Measurements from ENCODE around the gene GATB.
A peak's percentile ranks its signal among the peaks of the same experiment; 100 is the strongest.

GATB gene

DNA sequence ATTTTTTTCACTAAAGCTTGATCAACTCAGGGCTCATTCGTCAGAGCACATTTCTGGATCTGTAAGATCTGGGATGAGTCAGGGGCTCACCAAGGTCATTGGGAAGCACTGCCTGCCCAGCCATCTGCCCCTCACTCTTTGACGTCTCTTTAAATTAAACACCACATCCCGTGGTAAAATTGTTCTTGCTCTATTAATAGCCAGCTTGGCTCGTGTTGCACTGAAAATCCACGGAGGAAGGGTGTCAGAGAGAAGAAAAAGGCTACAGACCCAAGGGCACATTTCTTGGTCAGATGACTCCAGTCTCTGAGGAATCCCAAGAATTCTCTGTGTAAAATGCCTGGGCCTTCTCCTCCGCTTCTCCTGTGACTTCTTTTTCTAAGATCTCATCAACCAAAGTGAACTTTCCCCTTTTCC is 45.7 kb upstream of the GATB start:
- H3K27me3 ChIP-seq (replicated peaks in 2 of 5; ENCODE audit: control insufficient read depth in 4 of 5, insufficient read depth in 5 of 5, low read length in 4 of 5) = peaks cover 0 to 6% (median 0%) of the 10 kb centered on the region in 5 experiments
- no peak for DNase-seq
- ChIA-PET CTCF (no interaction called here), POLR2A (no interaction called here)
- WGBS (ENCODE audit: insufficient coverage) = 93% methylated on average over 4 of the region's 6 CpGs
- H3K9me3 ChIP-seq (ENCODE audit: control extremely low read depth in 1 of 5, control insufficient read depth in 4 of 5, insufficient read depth in 2 of 5, low read depth in 1 of 5, low read length in 4 of 5) = no peaks in the 10 kb centered on the region
- no peak overlapping the region for H3K27ac ChIP-seq (ENCODE audit: insufficient read depth in 1 of 2, low read depth in 1 of 2, low read length in 2 of 2, poor library complexity in 1 of 2, severe bottlenecking in 2 of 2)
- H3K4me1 ChIP-seq (ENCODE audit: control extremely low read depth in 1 of 4, control insufficient read depth in 4 of 4, insufficient read depth in 4 of 4, low read length in 3 of 4) = no peaks in the 10 kb centered on the region
- no peak overlapping the region for H3K4me3 ChIP-seq (ENCODE audit: control insufficient read depth in 1 of 7, extremely low read depth in 1 of 7, insufficient read depth in 4 of 7, low read depth in 2 of 7, low read length in 6 of 7)
- no peaks in the 10 kb centered on the region for H3K36me3 ChIP-seq (ENCODE audit: control insufficient read depth in 4 of 4, insufficient read depth in 4 of 4, low read length in 3 of 4)

GRCh38 chr4:151804821-151805220 is 44.0 kb upstream of the GATB start:
- DNase-seq = no peak
- POLR2A ChIA-PET = no interaction called here
- Histone ChIP-seq H3K27ac (ENCODE audit: insufficient read depth in 1 of 2, low read depth in 1 of 2, low read length in 2 of 2, poor library complexity in 1 of 2, severe bottlenecking in 2 of 2) (no peak overlapping the region), H3K4me1 (ENCODE audit: control extremely low read depth in 1 of 4, control insufficient read depth in 4 of 4, insufficient read depth in 4 of 4, low read length in 3 of 4) (no peaks in the 10 kb centered on the region), H3K36me3 (ENCODE audit: control insufficient read depth in 4 of 4, insufficient read depth in 4 of 4, low read length in 3 of 4) (no peaks in the 10 kb centered on the region), H3K9me3 (ENCODE audit: control extremely low read depth in 1 of 5, control insufficient read depth in 4 of 5, insufficient read depth in 2 of 5, low read depth in 1 of 5, low read length in 4 of 5) (no peaks in the 10 kb centered on the region), H3K27me3 (replicated peaks in 2 of 5; ENCODE audit: control insufficient read depth in 4 of 5, insufficient read depth in 5 of 5, low read length in 4 of 5) (peaks cover 0 to 3% (median 0%) of the 10 kb centered on the region in 5 experiments), H3K4me3 (ENCODE audit: control insufficient read depth in 1 of 7, extremely low read depth in 1 of 7, insufficient read depth in 4 of 7, low read depth in 2 of 7, low read length in 6 of 7) (no peak overlapping the region)
- 80% methylated on average over 1 of the region's 1 CpG for WGBS (ENCODE audit: insufficient coverage)
- CTCF ChIA-PET = no interaction called here

- ChIA-PET CTCF (no interaction called here), POLR2A (no interaction called here)
- WGBS (ENCODE audit: insufficient coverage) = 96% methylated on average over 2 of the region's 4 CpGs
- peaks cover 0 to 2% (median 0%) of the 10 kb centered on the region in 5 experiments for H3K27me3 ChIP-seq (replicated peaks in 2 of 5; ENCODE audit: control insufficient read depth in 4 of 5, insufficient read depth in 5 of 5, low read length in 4 of 5)
- H3K36me3 ChIP-seq (ENCODE audit: control insufficient read depth in 4 of 4, insufficient read depth in 4 of 4, low read length in 3 of 4) = no peaks in the 10 kb centered on the region
- no peaks in the 10 kb centered on the region for H3K9me3 ChIP-seq (ENCODE audit: control extremely low read depth in 1 of 5, control insufficient read depth in 4 of 5, insufficient read depth in 2 of 5, low read depth in 1 of 5, low read length in 4 of 5)
- DNase-seq = no peak
- no peak overlapping the region for H3K4me3 ChIP-seq (ENCODE audit: control insufficient read depth in 1 of 7, extremely low read depth in 1 of 7, insufficient read depth in 4 of 7, low read depth in 2 of 7, low read length in 6 of 7)
- no peaks in the 10 kb centered on the region for H3K4me1 ChIP-seq (ENCODE audit: control extremely low read depth in 1 of 4, control insufficient read depth in 4 of 4, insufficient read depth in 4 of 4, low read length in 3 of 4)
- no peak overlapping the region for H3K27ac ChIP-seq (ENCODE audit: insufficient read depth in 1 of 2, low read depth in 1 of 2, low read length in 2 of 2, poor library complexity in 1 of 2, severe bottlenecking in 2 of 2)
These were observed 43.4 kb upstream of the GATB start for GRCh38 chr4:151804086-151804630.

- CTCF ChIA-PET = interaction anchor here (0.9 to 1.6 kb wide), 2 partner anchors 10 to 24 kb away, joined by 3 read pairs; no protein-coding TSS in a partner anchor
- Histone ChIP-seq H3K27ac (ENCODE audit: insufficient read depth in 1 of 2, low read depth in 1 of 2, low read length in 2 of 2, poor library complexity in 1 of 2, severe bottlenecking in 2 of 2) (no peak overlapping the region), H3K9me3 (ENCODE audit: control extremely low read depth in 1 of 5, control insufficient read depth in 4 of 5, insufficient read depth in 2 of 5, low read depth in 1 of 5, low read length in 4 of 5) (no peaks in the 10 kb centered on the region), H3K4me1 (ENCODE audit: control extremely low read depth in 1 of 4, control insufficient read depth in 4 of 4, insufficient read depth in 4 of 4, low read length in 3 of 4) (no peaks in the 10 kb centered on the region), H3K4me3 (ENCODE audit: control insufficient read depth in 1 of 7, extremely low read depth in 1 of 7, insufficient read depth in 4 of 7, low read depth in 2 of 7, low read length in 6 of 7) (no peak overlapping the region), H3K27me3 (replicated peaks in 2 of 5; ENCODE audit: control insufficient read depth in 4 of 5, insufficient read depth in 5 of 5, low read length in 4 of 5) (peaks cover 0 to 2% (median 0%) of the 10 kb centered on the region in 5 experiments), H3K36me3 (ENCODE audit: control insufficient read depth in 4 of 4, insufficient read depth in 4 of 4, low read length in 3 of 4) (no peaks in the 10 kb centered on the region)
- DNase-seq = no peak
- WGBS (ENCODE audit: insufficient coverage) = 100% methylated on average over 4 of the region's 4 CpGs
- POLR2A ChIA-PET = no interaction called here
These were observed 42.4 kb upstream of the GATB start for GRCh38 chr4:151803246-151803645.

DNA sequence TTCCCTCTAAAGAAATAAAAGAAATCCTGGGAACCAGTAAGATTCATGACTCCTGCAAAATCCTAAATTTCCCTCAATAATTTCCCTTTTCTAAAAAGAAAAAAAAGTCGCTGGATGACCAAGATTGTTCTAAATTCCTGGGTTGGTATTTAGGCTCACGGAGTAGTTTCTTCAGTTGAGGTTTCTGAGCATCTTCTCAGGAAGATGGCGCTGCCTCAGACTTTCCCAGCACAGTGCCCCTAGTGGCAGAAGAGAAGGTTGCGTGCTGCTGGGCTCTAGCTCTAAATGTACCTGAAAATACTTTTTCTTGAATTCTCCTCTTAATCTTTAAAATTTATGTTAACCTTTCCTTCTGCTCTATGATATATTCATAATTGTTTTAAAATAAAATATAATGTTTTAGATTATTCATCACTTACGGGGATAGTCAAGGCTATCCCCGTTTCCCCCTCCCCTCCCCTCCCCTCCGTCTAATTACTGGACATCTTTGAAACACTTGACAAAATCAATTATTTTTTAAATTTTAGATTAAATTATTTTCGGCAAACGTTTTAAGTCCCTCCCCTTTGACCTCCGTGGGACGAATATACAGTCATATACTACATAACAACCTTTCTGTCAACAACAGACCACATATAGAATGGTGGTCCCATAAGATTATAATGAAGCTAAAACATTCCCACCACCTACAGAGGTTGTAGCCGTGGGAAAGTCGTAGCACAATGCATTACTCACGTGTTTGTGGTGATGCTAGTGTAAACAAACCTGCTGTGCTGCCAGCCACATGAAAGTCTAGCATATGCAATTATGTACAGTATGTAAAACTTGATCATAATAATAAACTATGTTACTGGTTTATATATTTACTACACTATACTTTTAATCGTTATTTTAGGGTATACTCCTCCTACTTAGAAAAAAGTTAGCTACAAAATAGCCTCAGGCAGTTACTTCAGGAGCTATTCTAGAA is 41.0 kb upstream of the GATB start:
- POLR2A ChIA-PET = no interaction called here
- H3K27me3 ChIP-seq (replicated peaks in 2 of 5; ENCODE audit: control insufficient read depth in 4 of 5, insufficient read depth in 5 of 5, low read length in 4 of 5) = peaks cover 0 to 2% (median 0%) of the 10 kb centered on the region in 5 experiments
- peak; percentile 16 to 58 (median 51) for DNase-seq

GRCh38 chr4:151799417-151800012 is 38.7 kb upstream of the GATB start:
- Histone ChIP-seq H3K4me1 (ENCODE audit: control extremely low read depth in 1 of 4, control insufficient read depth in 4 of 4, insufficient read depth in 4 of 4, low read length in 3 of 4) (no peaks in the 10 kb centered on the region), H3K4me3 (ENCODE audit: control insufficient read depth in 1 of 7, extremely low read depth in 1 of 7, insufficient read depth in 4 of 7, low read depth in 2 of 7, low read length in 6 of 7) (no peak overlapping the region), H3K9me3 (ENCODE audit: control extremely low read depth in 1 of 5, control insufficient read depth in 4 of 5, insufficient read depth in 2 of 5, low read depth in 1 of 5, low read length in 4 of 5) (no peaks in the 10 kb centered on the region), H3K27ac (ENCODE audit: insufficient read depth in 1 of 2, low read depth in 1 of 2, low read length in 2 of 2, poor library complexity in 1 of 2, severe bottlenecking in 2 of 2) (no peak overlapping the region), H3K36me3 (ENCODE audit: control insufficient read depth in 4 of 4, insufficient read depth in 4 of 4, low read length in 3 of 4) (no peaks in the 10 kb centered on the region), H3K27me3 (replicated peaks in 2 of 5; ENCODE audit: control insufficient read depth in 4 of 5, insufficient read depth in 5 of 5, low read length in 4 of 5) (peaks cover 0 to 4% (median 2%) of the 10 kb centered on the region in 5 experiments)
- WGBS (ENCODE audit: insufficient coverage) = 86% methylated on average over 2 of the region's 3 CpGs
- ChIA-PET CTCF (interaction anchor here (0.6 kb wide), 1 partner anchor 23 kb away, joined by 3 read pairs; no protein-coding TSS in a partner anchor), POLR2A (no interaction called here)
- DNase-seq = no peak

More for the DNA sequence above, 41.0 kb upstream of the GATB start:
- Histone ChIP-seq H3K4me1 (ENCODE audit: control extremely low read depth in 1 of 4, control insufficient read depth in 4 of 4, insufficient read depth in 4 of 4, low read length in 3 of 4) (no peaks in the 10 kb centered on the region), H3K36me3 (ENCODE audit: control insufficient read depth in 4 of 4, insufficient read depth in 4 of 4, low read length in 3 of 4) (no peaks in the 10 kb centered on the region), H3K27ac (ENCODE audit: insufficient read depth in 1 of 2, low read depth in 1 of 2, low read length in 2 of 2, poor library complexity in 1 of 2, severe bottlenecking in 2 of 2) (no peak overlapping the region), H3K9me3 (ENCODE audit: control extremely low read depth in 1 of 5, control insufficient read depth in 4 of 5, insufficient read depth in 2 of 5, low read depth in 1 of 5, low read length in 4 of 5) (no peaks in the 10 kb centered on the region), H3K4me3 (ENCODE audit: control insufficient read depth in 1 of 7, extremely low read depth in 1 of 7, insufficient read depth in 4 of 7, low read depth in 2 of 7, low read length in 6 of 7) (no peak overlapping the region)
- CTCF ChIA-PET = interaction anchor here (0.6 to 1.6 kb wide), 2 partner anchors 19 to 23 kb away, joined by 3 read pairs; no protein-coding TSS in a partner anchor
- 68% methylated on average over 5 of the region's 15 CpGs for WGBS (ENCODE audit: insufficient coverage)
